ENCODE data around the gene SLC33A1. TPM values are rescaled to one million over a fixed set of nuclear protein-coding genes. Genes with fewer than 3 reads are reported as not detected.

Gene SLC33A1
- total RNA-seq, 1 donor = 24.5 TPM

DNA sequence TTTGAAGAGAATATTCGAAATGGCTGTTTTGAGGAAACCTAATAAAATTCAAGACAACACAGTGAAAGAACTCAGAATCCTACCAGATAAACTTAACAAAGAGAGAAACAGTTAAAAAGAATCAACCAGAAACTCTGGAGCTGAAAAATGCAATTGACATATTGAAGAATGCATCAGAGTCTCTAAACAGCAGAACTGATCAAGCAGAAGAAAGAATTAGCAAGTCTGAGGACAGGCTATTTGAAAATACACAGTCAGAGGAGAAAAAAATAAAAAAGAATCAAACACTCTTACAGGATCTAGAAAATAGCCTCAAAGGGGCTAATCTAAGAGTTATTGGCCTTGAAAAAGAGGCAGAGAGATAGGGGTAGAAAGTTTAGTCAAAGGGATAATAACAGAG, 61.7 kb downstream of the SLC33A1 start:
- DNase-seq (ENCODE audit: low read depth in 2 of 3, low spot score in 2 of 3) = no peak

GRCh38 chr3:155791190-155791589, 63.0 kb downstream of the SLC33A1 start:
- peak in 1 of 3 donors; percentile 14 for DNase-seq (ENCODE audit: low read depth in 2 of 3, low spot score in 2 of 3)

DNA sequence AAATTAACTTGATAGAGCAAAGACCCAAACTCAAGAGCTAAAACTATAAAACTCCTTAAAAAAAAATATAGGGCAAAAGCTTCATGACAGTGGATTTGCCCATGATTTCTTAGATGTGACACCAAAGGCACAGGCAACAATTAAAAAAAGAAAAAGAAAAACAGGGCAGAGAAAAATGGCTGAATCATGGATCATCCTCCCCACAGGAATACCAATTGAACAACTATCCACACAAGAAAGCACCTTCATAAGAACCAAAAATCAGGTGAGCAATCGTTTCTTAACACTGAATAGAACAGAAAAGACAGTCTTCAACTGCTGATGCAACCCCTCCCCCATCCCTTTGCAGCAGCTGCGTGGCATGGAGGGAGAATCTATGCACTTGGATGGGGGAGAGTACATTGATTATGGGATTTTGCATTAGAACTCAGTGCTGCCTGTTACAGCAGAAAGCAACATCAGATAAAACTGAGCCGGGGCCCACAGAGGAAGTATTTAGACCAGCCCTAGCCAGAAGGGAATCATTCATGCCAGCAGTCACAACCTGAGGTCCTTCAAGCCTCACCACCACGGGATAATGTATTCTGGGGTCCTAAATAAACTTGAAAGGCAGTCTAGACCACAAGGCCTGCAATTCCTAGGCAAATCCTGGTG, 63.8 kb downstream of the SLC33A1 start:
- peak in 1 of 3 donors; percentile 11 for DNase-seq (ENCODE audit: low read depth in 2 of 3, low spot score in 2 of 3)

DNA sequence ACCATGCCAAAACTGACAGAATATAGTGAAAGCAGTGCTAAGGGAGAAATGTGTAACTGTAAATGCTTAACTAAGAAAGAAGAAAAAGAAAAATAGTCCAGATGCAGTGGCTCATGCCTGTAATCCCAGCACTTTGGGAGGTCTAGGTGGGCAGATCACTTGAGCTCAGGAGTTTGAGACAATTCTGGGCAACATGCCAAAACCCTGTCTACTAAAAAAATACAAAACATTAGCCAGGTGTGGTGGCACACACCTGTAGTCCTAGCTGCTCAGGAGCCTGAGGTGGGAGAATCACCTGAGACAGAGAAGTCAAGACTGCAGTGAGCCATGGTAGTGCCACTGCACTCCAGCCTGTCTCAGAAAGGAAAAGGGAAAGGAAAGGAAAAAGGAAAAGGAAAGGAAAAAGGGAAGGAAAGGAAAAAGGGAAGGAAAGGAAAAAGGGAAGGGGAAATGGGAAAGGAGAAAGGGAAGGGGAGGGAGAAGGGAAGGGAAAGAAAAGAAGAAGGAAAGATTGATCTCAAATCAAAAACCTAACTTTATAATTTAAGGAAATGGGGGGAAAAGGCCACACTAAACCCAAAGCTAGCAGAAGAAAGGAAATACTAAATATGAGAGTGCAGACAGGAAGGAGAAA, 68.4 kb downstream of the SLC33A1 start:
- DNase-seq (ENCODE audit: low read depth in 2 of 3, low spot score in 2 of 3) = no peak

- DNase-seq (ENCODE audit: low read depth in 2 of 3, low spot score in 2 of 3) = peak in 1 of 3 donors; percentile 20
Measured at GRCh38 chr3:155782390-155782953, 71.8 kb downstream of the SLC33A1 start.

DNA sequence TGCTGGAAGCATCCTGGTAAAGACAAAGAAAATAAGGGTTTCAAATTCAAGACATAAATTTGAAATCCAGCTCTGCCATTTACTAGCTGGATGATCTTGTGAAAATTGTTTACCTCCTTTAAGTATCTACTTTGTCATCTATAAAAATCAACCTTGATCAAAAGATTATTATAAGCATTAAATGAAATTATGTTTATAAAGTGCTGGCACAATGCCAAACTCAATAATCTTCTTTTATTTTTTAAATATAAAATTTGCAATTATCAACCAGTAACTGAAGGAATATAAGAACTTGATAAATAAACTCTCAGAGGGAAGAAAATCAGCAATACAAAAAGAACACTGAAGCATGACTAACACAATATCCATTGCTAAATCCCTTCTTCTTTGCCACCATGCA, 73.9 kb downstream of the SLC33A1 start:
- no peak for DNase-seq (ENCODE audit: low read depth in 2 of 3, low spot score in 2 of 3)

DNA sequence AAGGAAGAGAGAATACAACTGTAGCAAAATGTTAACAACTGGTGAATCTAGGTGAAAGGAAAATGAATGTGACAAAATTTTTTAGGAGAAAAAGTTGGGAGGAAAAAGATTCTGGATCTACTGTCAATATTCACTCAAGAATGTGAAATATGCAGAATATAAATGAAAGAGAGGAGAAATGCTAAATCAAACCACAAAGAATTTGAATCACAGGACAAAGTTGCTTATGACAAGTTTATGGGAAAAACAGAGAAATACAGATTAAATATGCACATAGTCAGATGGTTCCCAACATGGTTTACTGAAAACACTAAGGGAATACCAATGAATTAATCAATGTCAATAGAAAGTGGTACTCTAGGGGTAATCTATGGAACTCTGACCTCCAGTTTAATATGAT, 75.8 kb downstream of the SLC33A1 start:
- no peak for DNase-seq (ENCODE audit: low read depth in 2 of 3, low spot score in 2 of 3)

DNA sequence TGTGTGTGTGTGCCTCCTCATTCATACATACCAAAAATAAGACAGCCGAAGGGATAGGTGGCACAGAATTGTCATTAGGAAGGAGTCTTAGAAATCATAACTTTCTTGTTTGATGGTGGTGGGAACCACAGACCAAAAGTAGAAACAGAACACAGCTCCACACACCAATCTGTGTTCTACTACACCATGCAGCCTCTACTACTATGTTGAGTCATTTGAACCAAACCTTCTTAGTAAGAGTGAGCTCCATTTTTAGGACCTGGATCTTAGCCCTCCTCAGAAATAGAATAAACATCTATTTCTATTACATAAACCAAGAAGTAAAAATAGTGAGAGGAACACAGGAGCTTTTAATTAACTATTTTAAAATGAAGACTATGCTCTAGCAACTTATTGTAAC, 81.4 kb downstream of the SLC33A1 start:
- DNase-seq (ENCODE audit: low read depth in 2 of 3, low spot score in 2 of 3) = no peak

- DNase-seq (ENCODE audit: low read depth in 2 of 3, low spot score in 2 of 3) = no peak
Measured at GRCh38 chr3:155771126-155771525, 83.1 kb downstream of the SLC33A1 start.

Other genes with a start within 250 kb of the SLC33A1 start
- 1.1 TPM for gene PLCH1, start 109.4 kb downstream of the SLC33A1 start, total RNA-seq
- gene C3orf33, start 48.1 kb downstream of the SLC33A1 start, total RNA-seq = 1.3 TPM
- 16.7 TPM for gene GMPS, start 16.2 kb upstream of the SLC33A1 start, total RNA-seq